ENCODE results near the gene ZNF423. TPM values are rescaled to one million over a fixed set of nuclear protein-coding genes. Genes with fewer than 3 reads are reported as not detected.

Gene ZNF423
- polyA plus RNA-seq, 4 donors = 28.0 to 38.7 (median 29.0) TPM

- no peak for DNase-seq (ENCODE audit: low read depth in 4 of 4, low spot score in 3 of 4)
These were observed 202.7 kb downstream of the ZNF423 start for GRCh38 chr16:49653173-49653570.

- DNase-seq (ENCODE audit: low read depth in 4 of 4, low spot score in 3 of 4) = no peak
These were observed 203.3 kb downstream of the ZNF423 start for GRCh38 chr16:49652456-49653172.

- no peak for DNase-seq (ENCODE audit: low read depth in 4 of 4, low spot score in 3 of 4)
These were observed 203.9 kb downstream of the ZNF423 start for GRCh38 chr16:49651996-49652395.

GRCh38 chr16:49651226-49651625 lies 204.7 kb downstream of the ZNF423 start:
- DNase-seq (ENCODE audit: low read depth in 4 of 4, low spot score in 3 of 4) = no peak

- no peak for DNase-seq (ENCODE audit: low read depth in 4 of 4, low spot score in 3 of 4)
These were observed 205.3 kb downstream of the ZNF423 start for GRCh38 chr16:49650603-49651002.

- DNase-seq (ENCODE audit: low read depth in 4 of 4, low spot score in 3 of 4) = no peak
These were observed 206.7 kb downstream of the ZNF423 start for GRCh38 chr16:49649013-49649765.

GRCh38 chr16:49647673-49648072 lies 208.2 kb downstream of the ZNF423 start:
- no peak for DNase-seq (ENCODE audit: low read depth in 4 of 4, low spot score in 3 of 4)

- no peak for DNase-seq (ENCODE audit: low read depth in 4 of 4, low spot score in 3 of 4)
These were observed 210.6 kb downstream of the ZNF423 start for GRCh38 chr16:49645263-49645662.

GRCh38 chr16:49644145-49644463 lies 211.8 kb downstream of the ZNF423 start:
- DNase-seq (ENCODE audit: low read depth in 4 of 4, low spot score in 3 of 4) = no peak

- no peak for DNase-seq (ENCODE audit: low read depth in 4 of 4, low spot score in 3 of 4)
These were observed 212.3 kb downstream of the ZNF423 start for GRCh38 chr16:49643429-49644144.

- DNase-seq (ENCODE audit: low read depth in 4 of 4, low spot score in 3 of 4) = no peak
These were observed 214.7 kb downstream of the ZNF423 start for GRCh38 chr16:49641250-49641649.

- DNase-seq (ENCODE audit: low read depth in 4 of 4, low spot score in 3 of 4) = no peak
These were observed 215.3 kb downstream of the ZNF423 start for GRCh38 chr16:49640581-49640980.

- peak; percentile 62 to 84 (median 64) for DNase-seq (ENCODE audit: low read depth in 4 of 4, low spot score in 3 of 4)
These were observed 216.0 kb downstream of the ZNF423 start for GRCh38 chr16:49639739-49640431.

GRCh38 chr16:49638673-49639610 lies 217.0 kb downstream of the ZNF423 start:
- no peak for DNase-seq (ENCODE audit: low read depth in 4 of 4, low spot score in 3 of 4)

GRCh38 chr16:49637933-49638672 lies 217.8 kb downstream of the ZNF423 start:
- no peak for DNase-seq (ENCODE audit: low read depth in 4 of 4, low spot score in 3 of 4)

- no peak for DNase-seq (ENCODE audit: low read depth in 4 of 4, low spot score in 3 of 4)
These were observed 218.4 kb downstream of the ZNF423 start for GRCh38 chr16:49637511-49637910.

GRCh38 chr16:49636608-49637007 lies 219.3 kb downstream of the ZNF423 start:
- DNase-seq (ENCODE audit: low read depth in 4 of 4, low spot score in 3 of 4) = no peak

- no peak for DNase-seq (ENCODE audit: low read depth in 4 of 4, low spot score in 3 of 4)
These were observed 220.0 kb downstream of the ZNF423 start for GRCh38 chr16:49635591-49636581.
